ENCODE results near the gene NSF.

NSF gene

DNA sequence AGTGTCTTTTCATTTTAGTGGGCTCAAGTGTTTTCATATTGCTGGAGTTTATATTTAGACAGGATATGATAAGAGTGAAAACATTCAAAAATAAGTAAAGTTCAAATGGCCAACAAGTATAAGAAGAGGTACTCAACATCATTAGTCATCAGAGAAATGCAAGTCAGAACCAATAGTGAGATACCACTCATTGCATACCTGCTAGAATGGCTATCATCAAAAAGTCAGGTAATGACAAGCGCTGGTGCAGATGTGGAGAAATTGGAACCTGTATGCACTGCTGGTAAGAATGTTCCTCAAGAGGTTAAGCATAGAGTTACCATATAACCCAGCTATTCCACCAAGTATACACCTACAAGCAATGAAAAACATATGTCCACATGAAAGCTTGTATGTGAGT, 140.2 kb downstream of the NSF start:
- TF ChIP-seq, protein P1, sequence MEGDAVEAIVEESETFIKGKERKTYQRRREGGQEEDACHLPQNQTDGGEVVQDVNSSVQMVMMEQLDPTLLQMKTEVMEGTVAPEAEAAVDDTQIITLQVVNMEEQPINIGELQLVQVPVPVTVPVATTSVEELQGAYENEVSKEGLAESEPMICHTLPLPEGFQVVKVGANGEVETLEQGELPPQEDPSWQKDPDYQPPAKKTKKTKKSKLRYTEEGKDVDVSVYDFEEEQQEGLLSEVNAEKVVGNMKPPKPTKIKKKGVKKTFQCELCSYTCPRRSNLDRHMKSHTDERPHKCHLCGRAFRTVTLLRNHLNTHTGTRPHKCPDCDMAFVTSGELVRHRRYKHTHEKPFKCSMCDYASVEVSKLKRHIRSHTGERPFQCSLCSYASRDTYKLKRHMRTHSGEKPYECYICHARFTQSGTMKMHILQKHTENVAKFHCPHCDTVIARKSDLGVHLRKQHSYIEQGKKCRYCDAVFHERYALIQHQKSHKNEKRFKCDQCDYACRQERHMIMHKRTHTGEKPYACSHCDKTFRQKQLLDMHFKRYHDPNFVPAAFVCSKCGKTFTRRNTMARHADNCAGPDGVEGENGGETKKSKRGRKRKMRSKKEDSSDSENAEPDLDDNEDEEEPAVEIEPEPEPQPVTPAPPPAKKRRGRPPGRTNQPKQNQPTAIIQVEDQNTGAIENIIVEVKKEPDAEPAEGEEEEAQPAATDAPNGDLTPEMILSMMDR (IDR thresholded peaks at IDR 0.05; ENCODE audit: low read depth, low read length) = no peak
- DNase-seq (ENCODE audit: extremely low read depth, low read depth) = no peak

DNA sequence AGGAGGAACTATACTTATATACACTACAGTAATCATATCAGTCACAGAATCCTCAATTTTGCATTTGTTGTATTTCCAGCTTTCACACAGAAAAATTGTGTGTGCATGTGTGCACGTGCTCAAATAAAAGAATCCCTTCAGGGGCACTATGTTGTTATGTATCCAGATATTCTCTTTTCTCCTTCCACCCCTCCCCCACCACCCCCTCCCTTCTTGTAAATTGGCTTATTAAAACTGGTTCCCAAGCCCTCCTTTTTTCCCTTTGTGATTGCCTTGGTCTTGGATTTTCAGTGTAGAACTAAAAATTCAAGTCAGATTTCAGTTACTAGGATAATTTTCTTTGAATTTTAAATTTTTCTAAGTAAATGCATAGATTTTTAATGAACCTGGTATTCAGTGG, 141.7 kb downstream of the NSF start:
- TF ChIP-seq, protein P1 (IDR thresholded peaks at IDR 0.05; ENCODE audit: low read depth, low read length) = no peak

DNA sequence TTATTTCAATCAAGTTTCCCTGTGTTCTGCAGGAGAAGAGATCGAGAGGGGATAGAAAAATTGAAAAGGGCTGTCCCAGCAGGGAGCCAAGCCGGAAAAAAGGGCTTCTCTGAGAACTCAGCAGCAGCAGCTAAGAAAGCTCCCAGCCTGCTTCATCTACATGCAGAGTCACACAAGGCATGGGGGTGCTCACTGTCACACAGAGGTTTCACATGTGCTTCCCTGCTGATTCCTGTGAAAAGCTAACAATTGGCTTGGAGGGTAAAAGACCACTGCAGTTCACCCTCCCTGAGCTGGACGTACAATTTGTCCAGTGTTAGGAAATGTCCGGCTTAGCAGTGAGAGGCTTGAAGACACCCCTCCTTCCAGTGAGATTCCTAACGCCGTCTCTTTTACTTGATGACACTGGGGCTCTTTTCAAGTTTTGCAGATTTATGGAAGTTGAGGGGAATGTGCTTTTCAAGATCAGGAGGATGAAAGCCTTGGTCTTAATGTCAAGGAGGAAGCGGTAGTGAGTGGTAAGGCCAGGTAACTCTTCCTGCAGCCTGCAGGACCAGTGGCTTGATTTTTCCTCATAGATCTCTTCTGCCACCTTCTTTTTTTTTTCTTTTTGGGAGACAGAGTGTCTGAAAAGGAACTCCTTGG, 142.4 kb downstream of the NSF start:
- TF ChIP-seq, protein P1 (IDR thresholded peaks at IDR 0.05; ENCODE audit: low read depth, low read length) = no peak
- DNase-seq (ENCODE audit: extremely low read depth, low read depth) = no peak

More for the DNA sequence above, 141.7 kb downstream of the NSF start:
- no peak for DNase-seq (ENCODE audit: extremely low read depth, low read depth)

DNA sequence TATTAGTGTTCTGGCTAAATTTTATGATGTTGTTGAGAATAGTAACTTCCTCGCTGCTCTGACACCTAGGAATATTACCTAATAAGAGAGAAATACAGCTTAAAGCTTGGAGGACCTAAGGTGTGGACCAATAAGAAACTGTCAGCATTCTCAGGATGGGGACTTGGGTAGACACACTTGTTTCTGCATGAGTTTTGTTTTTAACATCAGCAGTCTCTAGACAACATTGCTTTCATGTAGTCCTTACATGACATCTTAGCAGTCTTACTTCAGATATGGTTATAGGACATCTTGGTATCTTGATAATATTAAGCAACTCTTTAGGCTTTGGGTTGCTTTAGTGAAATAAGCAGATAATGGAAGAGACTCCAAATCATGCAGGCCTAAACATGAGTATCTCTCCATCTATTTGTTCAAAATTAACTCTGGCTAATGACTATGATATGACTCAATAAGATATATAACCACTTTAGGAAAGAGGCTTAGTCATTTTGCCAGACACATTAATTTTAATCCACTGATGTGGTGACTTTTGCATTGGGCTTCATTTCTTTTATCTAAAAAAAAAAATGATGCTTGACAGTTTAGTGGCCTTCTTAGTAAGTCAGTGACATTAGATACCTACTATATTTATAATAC, 143.5 kb downstream of the NSF start:
- TF ChIP-seq, protein P1 (IDR thresholded peaks at IDR 0.05; ENCODE audit: low read depth, low read length) = no peak
- no peak for DNase-seq (ENCODE audit: extremely low read depth, low read depth)

DNA sequence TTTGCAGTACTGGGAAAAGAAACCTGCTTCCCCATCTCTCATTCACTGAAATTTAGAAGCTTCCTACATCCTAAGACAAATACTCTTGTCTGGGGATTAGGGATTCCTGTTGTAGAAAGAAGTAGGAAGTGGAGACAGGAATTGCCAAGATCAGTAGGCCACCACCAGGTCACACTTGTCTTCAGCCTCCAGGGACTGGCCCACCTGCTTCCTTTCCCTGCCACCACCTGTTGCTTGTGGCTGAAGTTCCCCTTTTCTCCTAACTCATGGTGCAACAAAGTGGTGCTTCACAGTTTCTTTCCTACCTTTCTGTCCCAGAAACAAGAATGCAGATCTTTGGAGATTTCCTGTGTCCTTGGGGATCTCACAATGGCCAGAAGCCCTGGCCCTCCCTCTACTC, 145.6 kb downstream of the NSF start:
- TF ChIP-seq, protein P1 (IDR thresholded peaks at IDR 0.05; ENCODE audit: low read depth, low read length) = no peak
- no peak for DNase-seq (ENCODE audit: extremely low read depth, low read depth)

DNA sequence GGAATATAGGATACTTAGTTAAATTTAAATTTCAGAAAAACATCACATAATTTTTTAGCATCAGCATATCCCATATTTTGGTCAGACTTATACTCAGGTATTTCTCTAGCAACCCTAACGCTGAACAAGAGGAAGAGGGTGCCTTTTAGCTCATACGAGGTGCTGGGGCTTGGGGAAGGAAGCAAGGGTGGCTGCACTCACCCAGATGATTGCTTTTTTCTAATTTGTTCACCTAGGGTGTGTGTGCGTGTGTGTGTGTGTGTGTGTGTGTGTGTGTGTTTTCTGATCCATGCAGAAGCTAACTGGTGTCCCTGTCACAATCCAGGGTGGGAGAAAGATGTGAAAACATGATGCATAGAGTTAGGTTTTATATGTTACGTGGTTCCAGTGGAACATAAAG, 146.9 kb downstream of the NSF start:
- no peak for DNase-seq (ENCODE audit: extremely low read depth, low read depth)
- TF ChIP-seq, protein P1 (IDR thresholded peaks at IDR 0.05; ENCODE audit: low read depth, low read length) = no peak

DNA sequence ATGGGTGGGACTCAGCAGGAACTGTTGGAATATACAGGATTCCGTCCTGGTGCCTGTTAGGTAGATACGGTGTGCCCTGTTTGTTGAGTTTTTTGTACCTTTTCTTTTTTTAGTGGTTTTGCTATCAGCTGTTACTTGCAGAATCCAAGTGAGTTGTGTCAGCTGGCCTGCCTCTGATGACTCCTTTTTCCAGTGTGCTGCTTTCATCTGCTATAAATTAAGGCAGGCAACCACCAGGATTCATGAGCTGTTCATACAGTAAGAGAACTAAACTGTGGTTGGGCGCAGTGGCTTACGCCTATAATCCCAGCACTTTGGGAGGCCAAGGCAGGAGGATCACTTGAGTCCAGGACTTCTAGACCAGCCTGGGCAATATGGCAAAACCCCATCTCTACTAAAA, 148.1 kb downstream of the NSF start:
- DNase-seq (ENCODE audit: extremely low read depth, low read depth) = no peak
- TF ChIP-seq, protein P1 (IDR thresholded peaks at IDR 0.05; ENCODE audit: low read depth, low read length) = no peak
